Activated naive CD8-positive, alpha-beta T cell (primary cell): ENCODE data around the gene TMEM51.

Source experiments
- H3K27ac Mint-ChIP-seq: one replicate; pipeline ENCODE4 v1.8.0; 2021; ENCODE audit warnings: mixed read lengths
- H3K27me3 Mint-ChIP-seq: one replicate; pipeline ENCODE4 v1.8.0; 2021; ENCODE audit warnings: mixed read lengths
- H3K36me3 Mint-ChIP-seq: one replicate; pipeline ENCODE4 v1.8.0; 2021; ENCODE audit warnings: mixed read lengths
- H3K4me1 Mint-ChIP-seq: one replicate; pipeline ENCODE4 v1.8.0; 2021; ENCODE audit warnings: low read depth, mixed read lengths
- H3K4me3 Mint-ChIP-seq: one replicate; pipeline ENCODE4 v1.8.0; 2021; ENCODE audit warnings: mild to moderate bottlenecking, mixed read lengths
- H3K9me3 Mint-ChIP-seq: one replicate; pipeline ENCODE4 v1.8.0; 2021; ENCODE audit warnings: low read depth, mixed read lengths

Gene TMEM51

GRCh38 chr1:15139654-15140350 lies 13.7 kb upstream of the TMEM51 start:
- H3K27ac Mint-ChIP-seq, result no peak overlapping the region
- H3K4me1 Mint-ChIP-seq, result peaks cover 2% of the 10 kb centered on the region
- no peaks in the 10 kb centered on the region for H3K9me3 Mint-ChIP-seq
- no peaks in the 10 kb centered on the region for H3K36me3 Mint-ChIP-seq
- H3K27me3 Mint-ChIP-seq, result peaks cover 35% of the 10 kb centered on the region
- H3K4me3 Mint-ChIP-seq, result no peak overlapping the region

GRCh38 chr1:15141935-15142539 lies 11.5 kb upstream of the TMEM51 start:
- H3K4me3 Mint-ChIP-seq, result no peak overlapping the region
- H3K36me3 Mint-ChIP-seq, result no peaks in the 10 kb centered on the region
- H3K27ac Mint-ChIP-seq, result no peak overlapping the region
- peaks cover 24% of the 10 kb centered on the region for H3K27me3 Mint-ChIP-seq
- peaks cover 2% of the 10 kb centered on the region for H3K4me1 Mint-ChIP-seq
- no peaks in the 10 kb centered on the region for H3K9me3 Mint-ChIP-seq

GRCh38 chr1:15145327-15145726 lies 8.2 kb upstream of the TMEM51 start:
- Mint-ChIP-seq H3K27ac (no peak overlapping the region), H3K9me3 (no peaks in the 10 kb centered on the region), H3K4me3 (no peak overlapping the region), H3K36me3 (no peaks in the 10 kb centered on the region), H3K27me3 (peaks cover 29% of the 10 kb centered on the region), H3K4me1 (peaks cover 2% of the 10 kb centered on the region)

GRCh38 chr1:15146142-15146680 lies 7.3 kb upstream of the TMEM51 start:
- no peak overlapping the region for H3K4me3 Mint-ChIP-seq
- peaks cover 32% of the 10 kb centered on the region for H3K27me3 Mint-ChIP-seq
- peaks cover 2% of the 10 kb centered on the region for H3K4me1 Mint-ChIP-seq
- no peak overlapping the region for H3K27ac Mint-ChIP-seq
- no peaks in the 10 kb centered on the region for H3K9me3 Mint-ChIP-seq
- H3K36me3 Mint-ChIP-seq, result peaks cover 2% of the 10 kb centered on the region

GRCh38 chr1:15146971-15147376 lies 6.6 kb upstream of the TMEM51 start:
- no peaks in the 10 kb centered on the region for H3K9me3 Mint-ChIP-seq
- H3K27ac Mint-ChIP-seq, result no peak overlapping the region
- H3K4me3 Mint-ChIP-seq, result no peak overlapping the region
- peaks cover 2% of the 10 kb centered on the region for H3K36me3 Mint-ChIP-seq
- peaks cover 3% of the 10 kb centered on the region for H3K4me1 Mint-ChIP-seq
- peaks cover 35% of the 10 kb centered on the region for H3K27me3 Mint-ChIP-seq

- H3K27me3 Mint-ChIP-seq, result peaks cover 35% of the 10 kb centered on the region
- H3K27ac Mint-ChIP-seq, result no peak overlapping the region
Observed at GRCh38 chr1:15148004-15148403, 5.5 kb upstream of the TMEM51 start.

GRCh38 chr1:15148475-15148874 lies 5.1 kb upstream of the TMEM51 start:
- no peaks in the 10 kb centered on the region for H3K9me3 Mint-ChIP-seq
- H3K27ac Mint-ChIP-seq, result no peak overlapping the region
- peaks cover 2% of the 10 kb centered on the region for H3K36me3 Mint-ChIP-seq
- H3K27me3 Mint-ChIP-seq, result peaks cover 32% of the 10 kb centered on the region
- peaks cover 6% of the 10 kb centered on the region for H3K4me1 Mint-ChIP-seq
- no peak overlapping the region for H3K4me3 Mint-ChIP-seq

More at GRCh38 chr1:15148004-15148403, 5.5 kb upstream of the TMEM51 start:
- no peaks in the 10 kb centered on the region for H3K9me3 Mint-ChIP-seq
- peaks cover 6% of the 10 kb centered on the region for H3K4me1 Mint-ChIP-seq
- no peak overlapping the region for H3K4me3 Mint-ChIP-seq
- H3K36me3 Mint-ChIP-seq, result peaks cover 2% of the 10 kb centered on the region

- H3K36me3 Mint-ChIP-seq, result peaks cover 2% of the 10 kb centered on the region
- H3K9me3 Mint-ChIP-seq, result no peaks in the 10 kb centered on the region
- H3K27me3 Mint-ChIP-seq, result peaks cover 32% of the 10 kb centered on the region
- H3K4me3 Mint-ChIP-seq, result no peak overlapping the region
- H3K4me1 Mint-ChIP-seq, result peaks cover 6% of the 10 kb centered on the region
- no peak overlapping the region for H3K27ac Mint-ChIP-seq
Observed at GRCh38 chr1:15148941-15149340, 4.6 kb upstream of the TMEM51 start.

GRCh38 chr1:15150376-15150775 lies 3.2 kb upstream of the TMEM51 start:
- no peak overlapping the region for H3K27ac Mint-ChIP-seq
- H3K27me3 Mint-ChIP-seq, result peaks cover 36% of the 10 kb centered on the region
- no peaks in the 10 kb centered on the region for H3K9me3 Mint-ChIP-seq

GRCh38 chr1:15151377-15151806 lies 2.2 kb upstream of the TMEM51 start:
- H3K27ac Mint-ChIP-seq, result no peak overlapping the region
- H3K36me3 Mint-ChIP-seq, result peaks cover 2% of the 10 kb centered on the region
- peaks cover 21% of the 10 kb centered on the region for H3K4me1 Mint-ChIP-seq
- H3K9me3 Mint-ChIP-seq, result no peaks in the 10 kb centered on the region
- H3K27me3 Mint-ChIP-seq, result peaks cover 38% of the 10 kb centered on the region
- H3K4me3 Mint-ChIP-seq, result no peak overlapping the region

More at GRCh38 chr1:15150376-15150775, 3.2 kb upstream of the TMEM51 start:
- peaks cover 2% of the 10 kb centered on the region for H3K36me3 Mint-ChIP-seq
- no peak overlapping the region for H3K4me3 Mint-ChIP-seq
- H3K4me1 Mint-ChIP-seq, result peaks cover 11% of the 10 kb centered on the region

- Mint-ChIP-seq H3K4me3 (peak overlapping the region; percentile 75), H3K36me3 (peaks cover 2% of the 10 kb centered on the region), H3K4me1 (peaks cover 25% of the 10 kb centered on the region), H3K27me3 (peaks cover 38% of the 10 kb centered on the region), H3K9me3 (no peaks in the 10 kb centered on the region), H3K27ac (no peak overlapping the region)
Observed at GRCh38 chr1:15151871-15152270, 1.7 kb upstream of the TMEM51 start.

GRCh38 chr1:15152318-15153183 lies 996 bp upstream of the TMEM51 start:
- Mint-ChIP-seq H3K9me3 (no peaks in the 10 kb centered on the region), H3K27ac (no peak overlapping the region), H3K27me3 (peaks cover 34% of the 10 kb centered on the region)

GRCh38 chr1:15153842-15154479 lies 414 bp downstream of the TMEM51 start:
- peaks cover 2% of the 10 kb centered on the region for H3K36me3 Mint-ChIP-seq
- H3K9me3 Mint-ChIP-seq, result no peaks in the 10 kb centered on the region
- H3K4me1 Mint-ChIP-seq, result peaks cover 26% of the 10 kb centered on the region
- H3K27me3 Mint-ChIP-seq, result peaks cover 27% of the 10 kb centered on the region
- peak overlapping the region; percentile 73 for H3K4me3 Mint-ChIP-seq
- H3K27ac Mint-ChIP-seq, result no peak overlapping the region

More at GRCh38 chr1:15152318-15153183, 996 bp upstream of the TMEM51 start:
- H3K4me1 Mint-ChIP-seq, result peaks cover 26% of the 10 kb centered on the region
- peak overlapping the region; percentile 75 for H3K4me3 Mint-ChIP-seq
- H3K36me3 Mint-ChIP-seq, result peaks cover 2% of the 10 kb centered on the region

GRCh38 chr1:15154480-15155036 lies 1.0 kb downstream of the TMEM51 start:
- Mint-ChIP-seq H3K27me3 (peaks cover 26% of the 10 kb centered on the region), H3K4me1 (peaks cover 26% of the 10 kb centered on the region), H3K27ac (no peak overlapping the region), H3K9me3 (no peaks in the 10 kb centered on the region), H3K36me3 (peaks cover 2% of the 10 kb centered on the region), H3K4me3 (peak overlapping the region; percentile 73)
